Measurements from ENCODE around the gene VSIG10L2.

- no peak for TF ChIP-seq CTCF (IDR thresholded peaks at IDR 0.05)
- no peak for TF ChIP-seq ZFX (IDR thresholded peaks at IDR 0.05; ENCODE audit: borderline replicate concordance)
These were observed 25.8 kb downstream of the VSIG10L2 start for GRCh38 chr11:125971618-125972017.

Data from 22Rv1 (cell line).